ENCODE measurements around the gene KISS1. TPM values are rescaled to one million over a fixed set of nuclear protein-coding genes. Genes with fewer than 3 reads are reported as not detected.

KISS1 gene
- total RNA-seq, 1 experiment from 2014 or later: 0.35 TPM

DNA sequence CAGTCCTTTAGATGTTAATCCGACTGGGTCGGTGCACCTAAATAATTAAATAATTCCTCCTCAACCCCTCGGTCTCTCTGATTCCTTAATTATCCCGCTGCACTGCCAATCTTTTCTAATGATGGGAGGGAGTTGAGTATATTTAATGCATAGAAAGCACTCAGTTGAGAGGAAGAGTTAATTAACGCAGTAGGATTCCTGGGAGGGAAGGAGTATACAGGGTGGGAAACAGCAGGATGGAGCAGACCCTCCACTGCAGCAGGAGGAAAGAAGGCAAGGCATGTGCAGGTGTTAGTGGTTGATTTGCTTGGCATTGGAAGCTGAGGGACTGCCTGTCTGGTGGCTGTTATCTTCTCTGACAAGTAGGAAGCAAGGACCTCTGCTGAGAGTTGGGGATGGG, 20.2 kb downstream of the KISS1 start (continued):
- TF ChIP-seq ATF6 (CRISPR knock-in tag; IDR thresholded peaks at IDR 0.05) (no peak), AFF4 (CRISPR knock-in tag; IDR thresholded peaks at IDR 0.05; ENCODE audit: borderline replicate concordance) (no peak), NR1H2 (CRISPR knock-in tag; IDR thresholded peaks at IDR 0.05) (no peak), ZNF121 (CRISPR knock-in tag; IDR thresholded peaks at IDR 0.05) (no peak), GRHL2 (CRISPR knock-in tag; IDR thresholded peaks at IDR 0.05; ENCODE audit: insufficient replicate concordance, severe bottlenecking) (no peak), HMGXB4 (CRISPR knock-in tag; IDR thresholded peaks at IDR 0.05) (no peak), CREM (CRISPR knock-in tag; IDR thresholded peaks at IDR 0.05) (no peak)
- TF ChIP-seq, protein P1, sequence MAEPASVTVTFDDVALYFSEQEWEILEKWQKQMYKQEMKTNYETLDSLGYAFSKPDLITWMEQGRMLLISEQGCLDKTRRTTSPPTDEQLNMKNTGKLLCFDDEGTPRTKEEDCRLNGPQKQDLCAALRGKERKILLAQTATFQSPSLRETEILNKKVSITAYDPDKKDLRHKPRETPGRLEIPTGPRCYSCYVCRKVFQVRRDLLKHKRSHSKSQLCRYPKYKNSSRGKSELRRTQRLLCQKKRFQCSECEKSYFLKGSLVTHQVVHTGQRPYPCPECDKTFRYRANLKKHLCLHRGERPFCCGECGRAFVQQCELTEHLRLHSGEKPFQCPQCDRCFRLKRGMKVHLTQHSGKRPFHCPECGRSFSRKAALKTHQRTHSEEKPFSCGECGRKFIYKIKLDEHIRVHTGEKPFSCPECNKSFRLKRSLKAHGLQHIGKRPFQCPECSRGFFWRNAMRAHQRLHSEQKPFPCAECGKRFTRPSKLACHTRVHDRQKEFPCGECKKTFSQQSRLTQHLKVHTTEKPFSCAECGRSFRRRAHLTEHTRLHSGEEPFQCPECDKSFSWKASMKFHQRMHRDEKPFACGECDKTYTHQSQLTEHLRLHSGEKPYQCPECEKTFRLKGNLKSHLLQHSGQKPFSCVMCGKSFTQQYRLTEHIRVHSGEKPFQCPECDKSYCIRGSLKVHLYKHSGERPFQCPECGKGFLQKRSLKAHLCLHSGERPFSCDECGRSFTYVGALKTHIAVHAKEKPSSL (CRISPR knock-in tag; conservative IDR thresholded peaks at IDR 0.05): no peak
- TF ChIP-seq, protein P2, sequence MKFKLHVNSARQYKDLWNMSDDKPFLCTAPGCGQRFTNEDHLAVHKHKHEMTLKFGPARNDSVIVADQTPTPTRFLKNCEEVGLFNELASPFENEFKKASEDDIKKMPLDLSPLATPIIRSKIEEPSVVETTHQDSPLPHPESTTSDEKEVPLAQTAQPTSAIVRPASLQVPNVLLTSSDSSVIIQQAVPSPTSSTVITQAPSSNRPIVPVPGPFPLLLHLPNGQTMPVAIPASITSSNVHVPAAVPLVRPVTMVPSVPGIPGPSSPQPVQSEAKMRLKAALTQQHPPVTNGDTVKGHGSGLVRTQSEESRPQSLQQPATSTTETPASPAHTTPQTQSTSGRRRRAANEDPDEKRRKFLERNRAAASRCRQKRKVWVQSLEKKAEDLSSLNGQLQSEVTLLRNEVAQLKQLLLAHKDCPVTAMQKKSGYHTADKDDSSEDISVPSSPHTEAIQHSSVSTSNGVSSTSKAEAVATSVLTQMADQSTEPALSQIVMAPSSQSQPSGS (CRISPR knock-in tag; IDR thresholded peaks at IDR 0.05; ENCODE audit: borderline replicate concordance, low read depth): no peak
- TF ChIP-seq, protein P3, sequence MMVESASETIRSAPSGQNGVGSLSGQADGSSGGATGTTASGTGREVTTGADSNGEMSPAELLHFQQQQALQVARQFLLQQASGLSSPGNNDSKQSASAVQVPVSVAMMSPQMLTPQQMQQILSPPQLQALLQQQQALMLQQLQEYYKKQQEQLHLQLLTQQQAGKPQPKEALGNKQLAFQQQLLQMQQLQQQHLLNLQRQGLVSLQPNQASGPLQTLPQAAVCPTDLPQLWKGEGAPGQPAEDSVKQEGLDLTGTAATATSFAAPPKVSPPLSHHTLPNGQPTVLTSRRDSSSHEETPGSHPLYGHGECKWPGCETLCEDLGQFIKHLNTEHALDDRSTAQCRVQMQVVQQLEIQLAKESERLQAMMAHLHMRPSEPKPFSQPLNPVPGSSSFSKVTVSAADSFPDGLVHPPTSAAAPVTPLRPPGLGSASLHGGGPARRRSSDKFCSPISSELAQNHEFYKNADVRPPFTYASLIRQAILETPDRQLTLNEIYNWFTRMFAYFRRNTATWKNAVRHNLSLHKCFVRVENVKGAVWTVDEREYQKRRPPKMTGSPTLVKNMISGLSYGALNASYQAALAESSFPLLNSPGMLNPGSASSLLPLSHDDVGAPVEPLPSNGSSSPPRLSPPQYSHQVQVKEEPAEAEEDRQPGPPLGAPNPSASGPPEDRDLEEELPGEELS (CRISPR knock-in tag; IDR thresholded peaks at IDR 0.05): no peak

DNA sequence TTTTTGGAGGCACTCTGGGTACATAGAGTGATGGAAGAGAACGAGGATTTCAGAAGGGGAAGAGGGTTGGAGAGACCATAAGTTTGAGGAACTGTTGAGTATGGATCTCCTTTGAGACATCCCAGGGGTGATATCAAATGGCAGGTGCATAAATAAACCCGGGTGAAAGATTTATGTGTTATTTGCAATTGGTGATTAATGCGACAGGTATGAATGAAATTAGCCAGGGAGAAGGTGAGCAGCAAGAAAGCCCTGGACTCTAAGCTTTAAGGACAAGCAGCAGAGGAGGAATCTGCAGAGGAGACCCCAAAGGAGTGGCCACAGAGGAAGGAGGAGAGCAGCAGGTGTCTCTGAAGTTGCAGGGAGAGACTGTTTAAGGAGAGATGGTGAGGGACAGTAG, 21.3 kb downstream of the KISS1 start:
- H3K27ac Mint-ChIP-seq: no peak overlapping the region
- peaks cover 27% of the 10 kb centered on the region for H3K9me3 Mint-ChIP-seq
- DNase-seq (ENCODE audit: low spot score) (no peak), ATAC-seq (no peak)
- no peaks in the 10 kb centered on the region for H3K4me1 Mint-ChIP-seq
- TF ChIP-seq ZSCAN18 (CRISPR knock-in tag; IDR thresholded peaks at IDR 0.05): no peak
- POLR2A ChIA-PET: no interaction called here
- H3K27me3 Mint-ChIP-seq (ENCODE audit: low read depth): peaks cover 44% of the 10 kb centered on the region
- no peak overlapping the region for H3K4me3 Mint-ChIP-seq
- CTCF ChIA-PET: interaction anchor here (1.4 to 2.0 kb wide), 3 partner anchors 13 to 39 kb away, joined by 5 to 9 read pairs (median 5); partner anchors contain the start of gene GOLT1A
- peaks cover 14% of the 10 kb centered on the region for H3K36me3 Mint-ChIP-seq
